ENCODE measurements around the gene CLEC10A. TPM values are rescaled to one million over a fixed set of nuclear protein-coding genes. Genes with fewer than 3 reads are reported as not detected.
A peak's percentile ranks its signal among the peaks of the same experiment; 100 is the strongest.
"Not testable (repeated sequence)": the region's sequence is repeated elsewhere in the genome, so short reads cannot be mapped to it uniquely, and the experiment has no call there.

CLEC10A gene
- total RNA-seq, 6 experiments from 2014 or later, result 0.77 to 2.6 (median 1.5) TPM

DNA sequence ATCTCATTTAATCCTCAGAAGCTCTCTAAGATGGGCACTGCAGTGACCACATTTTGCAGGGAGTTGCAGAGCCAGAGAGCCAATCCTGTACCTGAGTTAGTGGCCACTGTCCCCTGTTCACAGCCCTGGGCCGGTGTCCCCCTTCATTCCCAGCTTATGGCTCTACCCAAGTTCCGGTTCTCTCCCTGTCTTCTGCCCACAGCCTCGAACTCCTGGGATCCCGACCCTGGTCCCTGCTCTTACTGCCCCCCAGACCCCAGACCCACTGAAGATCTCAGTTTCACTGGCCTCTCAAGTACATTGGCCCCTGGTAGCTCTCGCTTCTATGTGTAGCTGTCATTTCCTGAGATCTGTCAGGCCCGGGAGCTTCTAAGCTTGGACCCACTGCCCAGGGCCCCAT is 22.4 kb upstream of the CLEC10A start:
- WGBS (ENCODE audit: insufficient coverage, low coverage, low lambda C conversion rate, missing lambda C conversion rate), result 92% methylated on average over 5 of the region's 6 CpGs
- no peak for TF ChIP-seq POLR2A (IDR thresholded peaks at IDR 0.05)
- TF ChIP-seq, protein P1, sequence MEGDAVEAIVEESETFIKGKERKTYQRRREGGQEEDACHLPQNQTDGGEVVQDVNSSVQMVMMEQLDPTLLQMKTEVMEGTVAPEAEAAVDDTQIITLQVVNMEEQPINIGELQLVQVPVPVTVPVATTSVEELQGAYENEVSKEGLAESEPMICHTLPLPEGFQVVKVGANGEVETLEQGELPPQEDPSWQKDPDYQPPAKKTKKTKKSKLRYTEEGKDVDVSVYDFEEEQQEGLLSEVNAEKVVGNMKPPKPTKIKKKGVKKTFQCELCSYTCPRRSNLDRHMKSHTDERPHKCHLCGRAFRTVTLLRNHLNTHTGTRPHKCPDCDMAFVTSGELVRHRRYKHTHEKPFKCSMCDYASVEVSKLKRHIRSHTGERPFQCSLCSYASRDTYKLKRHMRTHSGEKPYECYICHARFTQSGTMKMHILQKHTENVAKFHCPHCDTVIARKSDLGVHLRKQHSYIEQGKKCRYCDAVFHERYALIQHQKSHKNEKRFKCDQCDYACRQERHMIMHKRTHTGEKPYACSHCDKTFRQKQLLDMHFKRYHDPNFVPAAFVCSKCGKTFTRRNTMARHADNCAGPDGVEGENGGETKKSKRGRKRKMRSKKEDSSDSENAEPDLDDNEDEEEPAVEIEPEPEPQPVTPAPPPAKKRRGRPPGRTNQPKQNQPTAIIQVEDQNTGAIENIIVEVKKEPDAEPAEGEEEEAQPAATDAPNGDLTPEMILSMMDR (IDR thresholded peaks at IDR 0.05), result no peak
- intact Hi-C loops (cut with DNase I), result no loop called here

DNA sequence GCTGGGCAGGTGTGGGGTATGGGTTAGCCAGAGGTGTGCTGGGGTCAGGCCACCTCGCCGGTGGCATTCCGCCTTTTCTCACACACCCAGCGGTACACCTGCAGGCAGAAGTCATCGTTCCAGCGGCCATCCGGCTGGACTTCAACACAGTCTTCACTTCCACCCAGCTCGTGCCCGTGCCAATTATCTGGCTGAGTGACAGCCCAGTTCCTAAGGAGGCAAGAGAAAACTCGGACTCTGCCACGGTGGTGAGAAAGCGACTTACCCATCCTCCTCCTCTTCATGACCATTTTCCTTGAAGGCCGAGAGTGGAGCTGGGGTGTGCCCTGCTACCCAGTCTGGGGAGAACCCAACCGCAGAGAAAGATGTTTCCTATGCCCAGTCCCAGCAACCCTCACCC is 21.5 kb upstream of the CLEC10A start:
- ATAC-seq (peak in 3 of 4 donors; percentile 8 to 31 (median 15)), DNase-seq (no peak)
- Histone ChIP-seq H3K27me3 (no peaks in the 10 kb centered on the region), H3K36me3 (peaks cover 0 to 36% (median 14%) of the 10 kb centered on the region in 4 donors), H3K4me3 (no peak overlapping the region), H3K4me1 (peaks cover 0 to 11% (median 0%) of the 10 kb centered on the region in 4 donors), H3K27ac (no peak overlapping the region), H3K9me3 (no peaks in the 10 kb centered on the region)
- intact Hi-C loops (cut with DNase I), result no loop called here
- no peak for TF ChIP-seq POLR2A (IDR thresholded peaks at IDR 0.05)
- TF ChIP-seq, protein P1 (IDR thresholded peaks at IDR 0.05), result no peak
- WGBS (ENCODE audit: insufficient coverage, low coverage, low lambda C conversion rate, missing lambda C conversion rate), result 82% methylated on average over 13 of the region's 14 CpGs

More for the DNA sequence above, 22.4 kb upstream of the CLEC10A start:
- ATAC-seq (no peak), DNase-seq (peak in 1 of 3 donors; percentile 29)
- Histone ChIP-seq H3K4me3 (no peak overlapping the region), H3K4me1 (peaks cover 0 to 11% (median 0%) of the 10 kb centered on the region in 4 donors), H3K27ac (no peak overlapping the region), H3K9me3 (no peaks in the 10 kb centered on the region), H3K27me3 (no peaks in the 10 kb centered on the region), H3K36me3 (peaks cover 0 to 44% (median 18%) of the 10 kb centered on the region in 4 donors)

DNA sequence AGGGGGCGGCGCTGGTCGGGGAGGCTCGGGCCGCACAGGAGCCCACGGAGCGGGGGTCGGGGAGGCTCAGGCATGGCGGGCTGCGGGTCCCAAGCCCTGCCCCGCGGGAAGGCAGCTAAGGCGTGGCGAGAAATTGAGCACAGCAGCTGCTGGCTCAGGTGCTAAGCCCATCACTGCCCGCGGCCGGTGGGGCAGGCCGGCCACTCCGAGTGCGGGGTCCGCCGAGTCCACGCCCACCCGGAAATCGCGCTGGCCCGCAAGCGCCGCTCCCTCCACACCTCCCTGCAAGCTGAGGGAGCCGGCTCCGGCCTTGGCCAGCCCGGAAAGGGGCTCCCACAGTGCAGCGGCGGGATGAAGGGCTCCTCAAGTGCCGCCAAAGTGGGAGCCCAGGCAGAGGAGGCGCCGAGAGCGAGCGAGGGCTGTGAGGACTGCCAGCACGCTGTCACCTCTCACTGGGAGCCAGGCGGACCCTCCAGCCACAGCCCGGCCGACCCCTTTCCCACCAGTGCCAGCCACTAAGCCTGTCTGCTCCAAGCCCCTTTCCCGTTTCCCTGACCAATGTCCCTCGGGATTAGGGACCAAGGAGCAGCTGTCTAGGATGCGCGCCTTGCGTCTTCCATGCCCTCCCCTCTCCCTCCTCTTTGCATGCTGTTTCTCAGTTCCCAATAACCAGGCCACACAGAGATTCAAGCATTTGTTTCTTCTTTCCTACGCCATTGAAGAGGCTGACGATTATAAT is 20.8 kb upstream of the CLEC10A start:
- not testable (repeated sequence) for H3K27me3 ChIP-seq

DNA sequence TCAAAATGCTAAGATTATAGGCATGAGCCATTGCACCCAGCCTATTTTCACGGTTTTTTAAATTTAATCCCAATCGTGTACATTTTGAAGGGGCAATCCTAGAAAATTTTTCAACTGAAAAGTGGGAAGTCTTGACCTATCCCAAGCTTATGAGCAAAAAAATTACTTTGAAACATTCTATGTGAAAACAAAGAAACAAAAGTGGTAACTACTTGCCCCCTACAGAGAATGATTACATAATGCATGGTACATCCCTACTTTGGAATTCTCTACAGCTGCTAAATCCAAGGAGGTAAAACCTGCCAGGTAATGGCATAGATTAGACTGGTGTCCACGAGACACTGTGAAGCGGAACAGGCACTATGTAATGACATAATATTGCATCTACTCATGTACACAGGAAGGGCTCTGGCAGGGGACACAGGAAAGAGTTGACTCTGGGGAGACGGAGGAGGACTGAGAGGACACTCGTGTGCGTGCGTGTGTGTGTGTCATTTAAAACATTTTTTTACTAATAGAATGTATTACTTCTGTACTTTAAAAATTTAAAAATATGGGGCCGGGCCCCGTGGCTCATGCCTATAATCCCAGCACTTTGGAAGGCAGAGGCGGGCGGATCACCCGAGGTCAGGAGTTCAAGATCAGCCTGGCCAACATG is 18.9 kb upstream of the CLEC10A start:
- WGBS (ENCODE audit: insufficient coverage, low coverage, low lambda C conversion rate, missing lambda C conversion rate), result 71% methylated on average over 12 of the region's 13 CpGs
- peak in 3 of 4 donors; percentile 46 to 56 (median 48) for ATAC-seq
- Histone ChIP-seq H3K4me3 (no peak overlapping the region), H3K4me1 (peaks cover 0 to 11% (median 0%) of the 10 kb centered on the region in 4 donors), H3K27ac (no peak overlapping the region), H3K27me3 (no peaks in the 10 kb centered on the region), H3K9me3 (no peaks in the 10 kb centered on the region), H3K36me3 (peaks cover 0 to 29% (median 13%) of the 10 kb centered on the region in 4 donors)
- intact Hi-C loops (cut with DNase I), result no loop called here
- no peak for DNase-seq
- TF ChIP-seq, protein P1 (IDR thresholded peaks at IDR 0.05), result no peak
- TF ChIP-seq POLR2A (IDR thresholded peaks at IDR 0.05), result no peak

More for the DNA sequence above, 20.8 kb upstream of the CLEC10A start:
- peak in 1 of 3 donors; percentile 52 for DNase-seq
- H3K9me3 ChIP-seq; H3K27ac ChIP-seq; ATAC-seq; intact Hi-C loops (cut with DNase I); H3K4me3 ChIP-seq: not testable (repeated sequence)
- Histone ChIP-seq H3K4me1 (peaks cover 0 to 11% (median 0%) of the 10 kb centered on the region in 4 donors), H3K36me3 (peaks cover 0 to 30% (median 14%) of the 10 kb centered on the region in 4 donors)
- 96% methylated on average over 18 of the region's 50 CpGs for WGBS (ENCODE audit: insufficient coverage, low coverage, low lambda C conversion rate, missing lambda C conversion rate)

DNA sequence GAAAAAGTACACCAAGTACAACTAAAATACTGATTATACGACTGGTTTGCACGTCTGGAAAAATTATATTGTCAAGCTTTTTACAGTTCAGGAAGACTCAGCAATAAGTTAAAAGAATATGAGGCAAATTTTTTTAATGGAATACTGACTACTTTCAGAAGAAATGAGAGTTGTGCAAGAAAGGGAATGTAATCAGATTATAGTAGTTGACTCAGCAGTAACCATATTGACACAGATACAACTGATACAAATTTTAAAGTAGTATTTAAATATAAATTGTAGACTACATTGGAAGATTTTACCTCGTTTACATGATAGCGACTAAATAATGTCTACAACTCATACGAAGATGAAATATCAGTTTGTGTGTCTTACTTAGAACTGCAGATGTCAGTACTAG is 17.9 kb upstream of the CLEC10A start:
- intact Hi-C loops (cut with DNase I), result no loop called here
- Histone ChIP-seq H3K9me3 (no peaks in the 10 kb centered on the region), H3K36me3 (peaks cover 0 to 22% (median 10%) of the 10 kb centered on the region in 4 donors), H3K4me1 (peaks cover 0 to 11% (median 0%) of the 10 kb centered on the region in 4 donors), H3K27ac (no peak overlapping the region), H3K4me3 (no peak overlapping the region), H3K27me3 (no peaks in the 10 kb centered on the region)
- no peak for DNase-seq
- ATAC-seq, result peak in 2 of 4 donors; percentile 27
- no peak for TF ChIP-seq POLR2A (IDR thresholded peaks at IDR 0.05)
- TF ChIP-seq, protein P1 (IDR thresholded peaks at IDR 0.05), result no peak
- WGBS (ENCODE audit: insufficient coverage, low coverage, low lambda C conversion rate, missing lambda C conversion rate), result 60% methylated on average over 5 of the region's 5 CpGs
